Liver (tissue), 3 donors: Measurements from ENCODE around the gene UCKL1.

Experiments used
- FOXA1 ChIP-seq: IDR thresholded peaks from 2 replicates; pipeline ENCODE4 v1.6.1; 2016; ENCODE audit warnings: antibody characterized with exemption
- HNF4A ChIP-seq, 2 donors: conservative IDR thresholded peaks; 2 replicates each; pipeline ENCODE4 v1.6.1; 2016; ENCODE audit warnings: antibody characterized with exemption in 2 of 2, mild to moderate bottlenecking in 2 of 2
- JUND ChIP-seq, 2 donors: IDR thresholded peaks; 2 replicates each; pipeline ENCODE4 v1.6.1; 2016; ENCODE audit warnings: antibody characterized with exemption in 2 of 2
- RAD21 ChIP-seq, 2 donors: IDR thresholded peaks; 2 replicates each; pipeline ENCODE4 v1.6.1; 2016; ENCODE audit warnings: antibody characterized with exemption in 2 of 2, mild to moderate bottlenecking in 2 of 2
- SP1 ChIP-seq: IDR thresholded peaks from 2 replicates; pipeline ENCODE4 v1.6.1; 2018; ENCODE audit warnings: antibody characterized with exemption, mild to moderate bottlenecking
- YY1 ChIP-seq: IDR thresholded peaks from 2 replicates; pipeline ENCODE4 v1.6.1; 2016; ENCODE audit warnings: antibody characterized with exemption, mild to moderate bottlenecking
- TF ChIP-seq, protein P1 (sequence below): IDR thresholded peaks from 2 replicates; pipeline ENCODE4 v1.6.1; 2016; ENCODE audit warnings: antibody characterized with exemption
- TF ChIP-seq, protein P2 (sequence below): fragments of 150-350 bp; IDR thresholded peaks from 2 replicates; pipeline ENCODE4 v1.5.1; 2017; ENCODE audit warnings: improper control_type of control experiment, low read depth, low read length; ENCODE audit not compliant: missing input control
- TF ChIP-seq, protein P3 (sequence below): IDR thresholded peaks from 2 replicates; pipeline ENCODE4 v1.6.1; 2016; ENCODE audit warnings: antibody characterized with exemption
- donor health status: healthy.
- donor health status: healthy.

DNA sequence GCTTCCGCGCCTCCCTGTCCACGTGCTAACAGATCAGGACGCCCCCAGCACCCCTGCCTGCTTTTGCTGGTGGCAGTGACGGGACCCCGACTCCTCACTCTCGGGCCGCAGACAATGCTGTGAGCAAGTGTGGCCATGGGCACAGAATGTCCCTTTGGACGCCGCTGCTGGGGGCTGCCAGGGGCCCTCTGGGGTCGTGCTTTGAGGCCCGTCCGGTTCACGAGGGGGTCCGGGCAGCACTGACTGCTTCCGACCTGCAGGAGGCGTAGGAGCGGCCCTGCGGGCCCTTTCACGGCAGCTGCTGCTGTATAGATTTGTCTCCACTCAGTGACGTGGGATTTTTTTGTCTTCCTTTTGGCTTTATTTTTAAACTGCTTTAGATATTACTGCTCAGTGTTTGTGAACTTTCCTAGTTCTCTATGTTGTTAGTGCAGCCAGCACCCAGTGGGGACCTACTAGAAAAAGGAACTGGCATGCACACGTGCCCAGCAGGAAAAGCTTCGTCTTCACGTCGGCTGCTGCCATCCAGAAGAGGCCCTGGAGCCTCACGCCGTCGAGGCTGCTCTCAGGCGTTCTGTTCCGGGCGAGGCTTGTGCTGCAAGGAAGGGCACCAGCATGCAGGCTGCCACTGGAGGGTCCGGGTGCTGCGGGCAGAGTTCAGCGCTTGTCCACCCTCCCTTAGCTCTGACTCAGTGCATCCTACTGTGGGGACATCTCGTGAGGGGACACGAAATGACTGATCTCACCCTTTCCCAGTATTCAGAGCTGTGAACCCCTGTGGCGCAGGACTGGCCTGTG is 21.7 kb downstream of the UCKL1 start:
- TF ChIP-seq, protein P1, sequence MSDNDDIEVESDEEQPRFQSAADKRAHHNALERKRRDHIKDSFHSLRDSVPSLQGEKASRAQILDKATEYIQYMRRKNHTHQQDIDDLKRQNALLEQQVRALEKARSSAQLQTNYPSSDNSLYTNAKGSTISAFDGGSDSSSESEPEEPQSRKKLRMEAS, result no peak
- TF ChIP-seq YY1 (no peak), HNF4A (conservative IDR thresholded peaks at IDR 0.05) (no peak), SP1 (no peak), JUND (IDR thresholded peaks at IDR 0.05) (no peak), FOXA1 (no peak), RAD21 (IDR thresholded peaks at IDR 0.05) (no peak)
- TF ChIP-seq, protein P2, sequence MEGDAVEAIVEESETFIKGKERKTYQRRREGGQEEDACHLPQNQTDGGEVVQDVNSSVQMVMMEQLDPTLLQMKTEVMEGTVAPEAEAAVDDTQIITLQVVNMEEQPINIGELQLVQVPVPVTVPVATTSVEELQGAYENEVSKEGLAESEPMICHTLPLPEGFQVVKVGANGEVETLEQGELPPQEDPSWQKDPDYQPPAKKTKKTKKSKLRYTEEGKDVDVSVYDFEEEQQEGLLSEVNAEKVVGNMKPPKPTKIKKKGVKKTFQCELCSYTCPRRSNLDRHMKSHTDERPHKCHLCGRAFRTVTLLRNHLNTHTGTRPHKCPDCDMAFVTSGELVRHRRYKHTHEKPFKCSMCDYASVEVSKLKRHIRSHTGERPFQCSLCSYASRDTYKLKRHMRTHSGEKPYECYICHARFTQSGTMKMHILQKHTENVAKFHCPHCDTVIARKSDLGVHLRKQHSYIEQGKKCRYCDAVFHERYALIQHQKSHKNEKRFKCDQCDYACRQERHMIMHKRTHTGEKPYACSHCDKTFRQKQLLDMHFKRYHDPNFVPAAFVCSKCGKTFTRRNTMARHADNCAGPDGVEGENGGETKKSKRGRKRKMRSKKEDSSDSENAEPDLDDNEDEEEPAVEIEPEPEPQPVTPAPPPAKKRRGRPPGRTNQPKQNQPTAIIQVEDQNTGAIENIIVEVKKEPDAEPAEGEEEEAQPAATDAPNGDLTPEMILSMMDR, result no peak
- TF ChIP-seq, protein P3, sequence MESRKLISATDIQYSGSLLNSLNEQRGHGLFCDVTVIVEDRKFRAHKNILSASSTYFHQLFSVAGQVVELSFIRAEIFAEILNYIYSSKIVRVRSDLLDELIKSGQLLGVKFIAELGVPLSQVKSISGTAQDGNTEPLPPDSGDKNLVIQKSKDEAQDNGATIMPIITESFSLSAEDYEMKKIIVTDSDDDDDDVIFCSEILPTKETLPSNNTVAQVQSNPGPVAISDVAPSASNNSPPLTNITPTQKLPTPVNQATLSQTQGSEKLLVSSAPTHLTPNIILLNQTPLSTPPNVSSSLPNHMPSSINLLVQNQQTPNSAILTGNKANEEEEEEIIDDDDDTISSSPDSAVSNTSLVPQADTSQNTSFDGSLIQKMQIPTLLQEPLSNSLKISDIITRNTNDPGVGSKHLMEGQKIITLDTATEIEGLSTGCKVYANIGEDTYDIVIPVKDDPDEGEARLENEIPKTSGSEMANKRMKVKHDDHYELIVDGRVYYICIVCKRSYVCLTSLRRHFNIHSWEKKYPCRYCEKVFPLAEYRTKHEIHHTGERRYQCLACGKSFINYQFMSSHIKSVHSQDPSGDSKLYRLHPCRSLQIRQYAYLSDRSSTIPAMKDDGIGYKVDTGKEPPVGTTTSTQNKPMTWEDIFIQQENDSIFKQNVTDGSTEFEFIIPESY, result no peak
